Measurements from ENCODE around the gene ERICH6B. TPM values are rescaled to one million over a fixed set of nuclear protein-coding genes. Genes with fewer than 3 reads are reported as not detected.

ERICH6B gene
- total RNA-seq, 1 experiment from 2014 or later, result not detected

GRCh38 chr13:45604892-45605291 is 10.6 kb downstream of the ERICH6B start:
- no peak overlapping the region for H3K27ac ChIP-seq (ENCODE audit: low read length)
- H3F3A ChIP-seq (ENCODE audit: low read length, unreplicated experiment), result no peaks in the 10 kb centered on the region
- no peaks in the 10 kb centered on the region for H4K20me1 ChIP-seq (ENCODE audit: low read length)
- H3K36me3 ChIP-seq (ENCODE audit: low read depth, low read length), result no peaks in the 10 kb centered on the region
- no peak overlapping the region for H2AFZ ChIP-seq (ENCODE audit: low read length)
- no TSS peak for BruUV-seq (replicated peaks)
- no peaks in the 10 kb centered on the region for H3K9me3 ChIP-seq (ENCODE audit: low read length)
- intact Hi-C loops (cut with micrococcal nuclease), result no loop called here
- no peak for ATAC-seq
- H3K27me3 ChIP-seq (ENCODE audit: low read length), result no peaks in the 10 kb centered on the region
- no peak for DNase-seq
- H3K9me2 ChIP-seq (replicated peaks; ENCODE audit: low read length), result no peaks in the 10 kb centered on the region
- POLR2A ChIA-PET (ENCODE audit: unreplicated experiment), result no interaction called here
- H3K79me2 ChIP-seq (ENCODE audit: low read length), result no peaks in the 10 kb centered on the region
- no peak overlapping the region for H3K4me3 ChIP-seq (ENCODE audit: low read length)
- H3K9ac ChIP-seq (ENCODE audit: low read length), result no peak overlapping the region
- H3K4me2 ChIP-seq (ENCODE audit: low read length), result no peak overlapping the region
- CTCF ChIA-PET, result no interaction called here
- H3K4me1 ChIP-seq (ENCODE audit: insufficient read depth, low read length), result no peaks in the 10 kb centered on the region
- TF ChIP-seq CTCF (conservative IDR thresholded peaks at IDR 0.05; ENCODE audit: low read depth, low read length) (no peak), EZH2phosphoT487 (IDR thresholded peaks at IDR 0.05; ENCODE audit: borderline replicate concordance, low read length) (no peak), EZH2 (IDR thresholded peaks at IDR 0.05; ENCODE audit: low read length, unreplicated experiment) (no peak)

GRCh38 chr13:45603338-45603737 is 12.2 kb downstream of the ERICH6B start:
- Histone ChIP-seq H3K27me3 (ENCODE audit: low read length) (no peaks in the 10 kb centered on the region), H3K36me3 (ENCODE audit: low read depth, low read length) (no peaks in the 10 kb centered on the region), H3K27ac (ENCODE audit: low read length) (no peak overlapping the region), H3K79me2 (ENCODE audit: low read length) (no peaks in the 10 kb centered on the region), H3K9ac (ENCODE audit: low read length) (no peak overlapping the region), H3K4me1 (ENCODE audit: insufficient read depth, low read length) (no peaks in the 10 kb centered on the region), H3K9me3 (ENCODE audit: low read length) (no peaks in the 10 kb centered on the region), H2AFZ (ENCODE audit: low read length) (no peak overlapping the region), H3F3A (ENCODE audit: low read length, unreplicated experiment) (no peaks in the 10 kb centered on the region), H3K4me2 (ENCODE audit: low read length) (no peak overlapping the region), H3K4me3 (ENCODE audit: low read length) (no peak overlapping the region), H3K9me2 (replicated peaks; ENCODE audit: low read length) (no peaks in the 10 kb centered on the region), H4K20me1 (ENCODE audit: low read length) (no peaks in the 10 kb centered on the region)
- DNase-seq, result no peak
- BruUV-seq (replicated peaks), result no TSS peak
- ChIA-PET POLR2A (ENCODE audit: unreplicated experiment) (no interaction called here), CTCF (no interaction called here)
- intact Hi-C loops (cut with micrococcal nuclease), result no loop called here
- no peak for TF ChIP-seq CTCF (conservative IDR thresholded peaks at IDR 0.05; ENCODE audit: low read depth, low read length)
- TF ChIP-seq EZH2 (IDR thresholded peaks at IDR 0.05; ENCODE audit: low read length, unreplicated experiment), result no peak
- TF ChIP-seq EZH2phosphoT487 (IDR thresholded peaks at IDR 0.05; ENCODE audit: borderline replicate concordance, low read length), result no peak
- no peak for ATAC-seq

- POLR2A ChIA-PET (ENCODE audit: unreplicated experiment), result interaction anchor here (0.6 kb wide), 1 partner anchor 743 kb away, joined by 3 read pairs; no protein-coding TSS in a partner anchor
- Histone ChIP-seq H2AFZ (ENCODE audit: low read length) (no peak overlapping the region), H4K20me1 (ENCODE audit: low read length) (no peaks in the 10 kb centered on the region), H3K4me1 (ENCODE audit: insufficient read depth, low read length) (no peaks in the 10 kb centered on the region), H3K27ac (ENCODE audit: low read length) (no peak overlapping the region), H3K79me2 (ENCODE audit: low read length) (no peaks in the 10 kb centered on the region), H3K9me2 (replicated peaks; ENCODE audit: low read length) (no peaks in the 10 kb centered on the region), H3K4me3 (ENCODE audit: low read length) (no peak overlapping the region), H3K4me2 (ENCODE audit: low read length) (no peak overlapping the region), H3K27me3 (ENCODE audit: low read length) (no peaks in the 10 kb centered on the region), H3K9me3 (ENCODE audit: low read length) (no peaks in the 10 kb centered on the region), H3F3A (ENCODE audit: low read length, unreplicated experiment) (no peaks in the 10 kb centered on the region), H3K9ac (ENCODE audit: low read length) (no peak overlapping the region), H3K36me3 (ENCODE audit: low read depth, low read length) (no peaks in the 10 kb centered on the region)
- BruUV-seq (replicated peaks), result no TSS peak
- no peak for TF ChIP-seq EZH2 (IDR thresholded peaks at IDR 0.05; ENCODE audit: low read length, unreplicated experiment)
- no peak for TF ChIP-seq CTCF (conservative IDR thresholded peaks at IDR 0.05; ENCODE audit: low read depth, low read length)
- no peak for TF ChIP-seq EZH2phosphoT487 (IDR thresholded peaks at IDR 0.05; ENCODE audit: borderline replicate concordance, low read length)
- DNase-seq (no peak), ATAC-seq (peak; percentile 43)
- intact Hi-C loops (cut with micrococcal nuclease), result no loop called here
- CTCF ChIA-PET, result no interaction called here
Measured at GRCh38 chr13:45602183-45603170, 13.1 kb downstream of the ERICH6B start.
